GM19240 (cell line): ENCODE measurements around the gene TNP2.
A peak's percentile ranks its signal among the peaks of the same experiment; 100 is the strongest.
"Not testable (repeated sequence)": the region's sequence is repeated elsewhere in the genome, so short reads cannot be mapped to it uniquely, and the experiment has no call there.

Source experiments
- DNase-seq: peaks from one replicate; pipeline ENCODE4 v3.0.0; 2011; ENCODE audit warnings: low spot score; ENCODE audit not compliant: insufficient read length

Gene TNP2

GRCh38 chr16:11300560-11300892 is 31.4 kb upstream of the TNP2 start:
- no peak for DNase-seq

GRCh38 chr16:11299865-11300559 is 30.9 kb upstream of the TNP2 start:
- DNase-seq: no peak

- not testable (repeated sequence) for DNase-seq
Observed at GRCh38 chr16:11298950-11299547, 29.9 kb upstream of the TNP2 start.

- no peak for DNase-seq
Observed at GRCh38 chr16:11298143-11298900, 29.2 kb upstream of the TNP2 start.

GRCh38 chr16:11297492-11298142 is 28.5 kb upstream of the TNP2 start:
- DNase-seq: peak; percentile 59

GRCh38 chr16:11296706-11297491 is 27.8 kb upstream of the TNP2 start:
- DNase-seq: no peak

GRCh38 chr16:11296351-11296705 is 27.2 kb upstream of the TNP2 start:
- no peak for DNase-seq

- no peak for DNase-seq
Observed at GRCh38 chr16:11295672-11296071, 26.5 kb upstream of the TNP2 start.

- no peak for DNase-seq
Observed at GRCh38 chr16:11292076-11292748, 23.1 kb upstream of the TNP2 start.

- no peak for DNase-seq
Observed at GRCh38 chr16:11291091-11291703, 22.1 kb upstream of the TNP2 start.

- no peak for DNase-seq
Observed at GRCh38 chr16:11290102-11290893, 21.2 kb upstream of the TNP2 start.

GRCh38 chr16:11289696-11290095 is 20.6 kb upstream of the TNP2 start:
- DNase-seq: not testable (repeated sequence)

- no peak for DNase-seq
Observed at GRCh38 chr16:11289202-11289601, 20.1 kb upstream of the TNP2 start.

GRCh38 chr16:11285842-11286241 is 16.7 kb upstream of the TNP2 start:
- DNase-seq: no peak

- no peak for DNase-seq
Observed at GRCh38 chr16:11283820-11284248, 14.7 kb upstream of the TNP2 start.

- no peak for DNase-seq
Observed at GRCh38 chr16:11280616-11281522, 11.7 kb upstream of the TNP2 start, which contains the start of gene PRM1. Gene PRM1, minus strand, starts transcription at chr16:11281330. Its CDS starts 92 bp downstream, at chr16:11281238.

- DNase-seq: no peak
Observed at GRCh38 chr16:11278681-11279628, 9.8 kb upstream of the TNP2 start.
